B cell (primary cell): Measurements from ENCODE around the gene RABGAP1L.

Experiments
- CTCF ChIP-seq: fragments of 200-600 bp; IDR thresholded peaks from one replicate; pipeline ENCODE4 v1.8.0; 2022; ENCODE audit warnings: antibody characterized with exemption, mild to moderate bottlenecking
- EZH2 ChIP-seq: IDR thresholded peaks from 2 replicates; pipeline ENCODE4 v1.6.1; 2012; ENCODE audit warnings: borderline replicate concordance, low read depth, mild to moderate bottlenecking, moderate library complexity, low read length; ENCODE audit not compliant: insufficient read depth, poor library complexity, severe bottlenecking

GRCh38 chr1:174999216-174999935 is 840.1 kb downstream of the RABGAP1L start:
- TF ChIP-seq CTCF (no peak), EZH2 (no peak)
